HG03159 (cell line): ENCODE data around the gene ARHGAP28.

ENCODE experiments used
- ATAC-seq: cut with Tn5 transposase; IDR thresholded peaks from one replicate; pipeline ENCODE4 v1.9.1; 2021; ENCODE audit warnings: mild to moderate bottlenecking, moderate library complexity; ENCODE audit not compliant: unreplicated experiment

The ARHGAP28 gene

GRCh38 chr18:6866552-6867085 is 137.1 kb downstream of the ARHGAP28 start:
- ATAC-seq, result no peak

DNA sequence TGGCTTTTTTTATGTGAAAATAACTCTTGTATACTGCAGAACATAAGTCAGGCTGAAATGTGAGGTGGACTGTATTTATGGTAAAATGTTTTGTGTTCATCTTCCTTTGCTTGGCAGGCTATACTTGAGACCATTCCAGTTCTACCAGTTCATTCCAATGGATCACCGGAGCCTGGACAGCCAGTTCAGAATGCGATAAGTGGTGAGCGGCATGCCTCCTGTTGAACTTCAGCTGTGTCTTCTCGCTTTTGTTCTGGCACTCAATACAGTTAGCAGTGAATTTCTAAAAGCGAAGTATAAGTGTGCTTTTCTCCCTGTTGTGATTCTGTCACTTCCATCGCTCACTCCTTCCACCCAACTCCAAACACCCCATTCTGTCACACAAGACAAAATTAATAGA is 138.5 kb downstream of the ARHGAP28 start:
- ATAC-seq, result no peak

- ATAC-seq, result no peak
Observed at GRCh38 chr18:6871566-6871965, 142.1 kb downstream of the ARHGAP28 start.

DNA sequence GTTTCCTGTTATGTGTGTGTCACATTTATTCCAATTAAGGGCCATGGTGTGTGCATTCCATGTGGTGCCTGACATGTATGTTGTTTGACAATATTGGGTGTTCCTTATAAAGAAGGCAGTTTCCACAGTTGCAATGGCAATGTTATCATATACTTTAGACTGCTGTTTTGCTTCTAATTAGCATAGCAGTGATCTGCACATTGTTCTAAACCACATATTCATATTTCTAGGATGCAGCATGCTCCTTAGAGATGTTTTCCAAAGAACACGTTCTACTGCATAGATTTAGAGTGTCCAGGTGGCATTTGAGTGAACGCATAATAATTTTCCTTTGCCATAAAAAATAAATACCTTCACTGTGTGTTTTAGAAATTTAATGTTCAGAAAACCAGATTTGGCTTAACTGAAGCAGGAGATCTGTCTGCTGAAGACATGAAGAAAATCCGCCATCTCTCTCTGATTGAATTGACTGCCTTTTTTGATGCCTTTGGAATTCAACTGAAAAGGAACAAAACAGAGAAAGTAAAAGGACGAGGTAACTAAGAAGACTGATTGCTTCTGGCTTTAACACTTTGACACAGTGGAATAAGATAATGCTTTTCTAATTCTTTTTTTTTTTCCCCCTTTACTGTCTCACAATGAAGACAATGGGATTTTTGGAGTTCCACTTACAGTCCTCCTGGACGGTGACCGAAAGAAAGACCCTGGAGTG is 143.7 kb downstream of the ARHGAP28 start:
- ATAC-seq, result no peak

DNA sequence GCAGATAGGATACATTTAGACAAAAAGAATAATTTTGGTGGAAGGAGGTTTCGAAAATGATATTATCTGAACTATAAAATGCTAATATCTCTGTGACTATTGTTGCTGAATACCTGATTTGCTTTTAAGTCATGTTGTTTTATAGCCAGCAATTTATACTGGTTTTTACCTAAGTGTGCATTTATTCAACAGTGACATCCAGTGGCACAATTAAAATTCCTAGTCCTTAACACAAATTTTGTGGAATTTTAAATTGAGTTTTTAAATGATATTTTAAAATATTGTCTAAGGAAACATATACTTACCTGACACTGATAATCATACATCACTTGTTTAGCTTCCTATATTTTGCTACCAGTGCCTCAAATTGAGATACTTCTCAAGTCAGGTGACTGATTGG is 144.8 kb downstream of the ARHGAP28 start:
- ATAC-seq, result no peak

- ATAC-seq, result no peak
Observed at GRCh38 chr18:6875749-6876148, 146.2 kb downstream of the ARHGAP28 start.

DNA sequence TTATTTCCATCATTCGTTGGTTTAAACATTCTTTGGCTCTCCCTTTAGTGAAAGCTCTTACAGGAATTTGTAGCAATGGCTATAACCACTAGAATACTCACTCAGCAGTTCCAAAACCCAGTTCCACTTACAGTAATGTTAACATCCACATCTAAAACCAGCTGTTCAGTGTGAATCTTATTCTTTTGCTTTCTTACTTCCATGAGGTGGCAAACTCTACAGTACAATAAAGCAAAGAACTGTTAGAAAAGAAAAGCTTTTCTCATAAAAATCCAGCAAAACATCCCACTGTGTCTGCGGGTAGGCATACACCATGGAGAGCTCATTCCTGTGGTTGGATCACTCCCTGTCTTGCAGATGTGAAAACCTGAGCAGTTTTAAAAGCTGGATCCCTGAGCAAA is 147.1 kb downstream of the ARHGAP28 start:
- no peak for ATAC-seq

- ATAC-seq, result no peak
Observed at GRCh38 chr18:6877288-6877687, 147.8 kb downstream of the ARHGAP28 start.

GRCh38 chr18:6878556-6879297 is 149.2 kb downstream of the ARHGAP28 start:
- no peak for ATAC-seq

DNA sequence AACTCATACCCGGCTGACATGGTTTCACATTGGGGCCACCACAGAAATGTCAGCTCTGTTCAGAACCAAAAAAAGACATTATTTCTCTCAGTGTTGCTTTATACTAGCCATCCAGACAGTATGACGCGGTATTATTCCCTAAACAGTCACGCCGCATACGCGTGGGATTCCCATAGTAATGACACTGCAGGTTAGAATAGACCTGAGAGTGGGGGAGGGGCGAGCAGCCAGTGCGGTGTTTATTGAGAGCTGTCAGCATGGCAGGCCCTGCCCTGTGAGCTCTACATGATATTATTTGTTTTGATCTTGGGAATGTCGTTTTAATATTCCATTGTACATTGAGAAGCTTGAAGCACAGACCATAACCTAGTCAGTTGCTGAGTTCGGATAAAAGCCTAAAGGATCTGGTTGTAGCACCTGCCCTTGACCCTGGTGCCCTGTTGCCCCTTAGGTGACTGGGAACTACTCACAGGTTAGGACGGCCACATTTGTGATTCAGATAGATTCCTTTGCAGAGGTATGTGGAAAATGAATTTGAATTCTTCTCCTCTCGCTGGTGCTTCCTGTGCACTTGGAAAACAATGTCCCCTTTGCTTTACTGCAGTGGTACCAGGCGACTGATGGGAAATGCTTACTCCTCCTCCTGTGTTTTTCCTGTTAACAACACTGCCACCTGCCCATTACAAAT is 150.1 kb downstream of the ARHGAP28 start:
- ATAC-seq, result no peak

- ATAC-seq, result no peak
Observed at GRCh38 chr18:6881034-6881820, 151.7 kb downstream of the ARHGAP28 start.

- ATAC-seq, result no peak
Observed at GRCh38 chr18:6882401-6882800, 152.9 kb downstream of the ARHGAP28 start.

DNA sequence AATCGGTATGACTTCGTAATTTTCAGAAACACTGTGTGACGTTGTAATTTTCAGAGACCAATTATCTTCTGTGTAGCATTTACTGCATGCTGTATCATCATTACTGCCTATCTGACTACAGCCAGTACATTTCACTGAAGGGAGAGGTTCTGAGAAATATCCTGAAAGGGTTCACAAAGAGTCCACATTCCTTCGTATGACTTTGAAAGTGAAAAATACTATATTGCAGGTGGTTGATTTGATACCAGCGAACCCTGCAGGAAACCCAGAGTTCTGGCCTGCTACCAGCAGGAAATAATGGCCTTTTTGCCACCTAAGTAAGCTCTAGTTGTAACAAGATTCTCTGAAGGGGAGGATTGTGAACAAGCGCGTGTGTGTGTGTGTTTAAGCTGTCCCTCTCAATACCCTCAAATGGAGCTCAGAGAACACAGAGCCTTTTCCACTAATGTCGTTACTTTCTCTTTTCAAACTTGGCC is 155.5 kb downstream of the ARHGAP28 start:
- ATAC-seq, result no peak

GRCh38 chr18:6885992-6886796 is 156.7 kb downstream of the ARHGAP28 start:
- ATAC-seq, result no peak

- no peak for ATAC-seq
Observed at GRCh38 chr18:6886797-6887330, 157.3 kb downstream of the ARHGAP28 start.

DNA sequence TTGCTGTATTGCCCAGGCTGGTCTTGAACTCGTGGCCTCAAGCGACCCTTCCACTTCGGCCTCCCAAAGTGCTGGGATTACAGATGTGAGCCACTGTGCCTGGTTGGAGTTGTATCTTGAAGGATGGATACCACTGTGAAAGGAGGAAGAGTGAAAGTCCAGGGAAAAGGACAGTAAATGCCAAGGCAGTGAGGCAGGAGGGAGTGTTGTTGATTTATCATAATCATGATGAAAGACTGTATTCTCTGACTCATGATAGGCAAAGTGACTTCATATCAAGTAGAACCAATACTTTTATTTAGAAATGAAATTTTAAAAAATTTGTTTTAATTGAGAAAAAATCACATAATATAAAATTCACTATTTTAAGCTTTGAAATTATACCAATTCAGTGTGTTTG is 162.3 kb downstream of the ARHGAP28 start:
- no peak for ATAC-seq

DNA sequence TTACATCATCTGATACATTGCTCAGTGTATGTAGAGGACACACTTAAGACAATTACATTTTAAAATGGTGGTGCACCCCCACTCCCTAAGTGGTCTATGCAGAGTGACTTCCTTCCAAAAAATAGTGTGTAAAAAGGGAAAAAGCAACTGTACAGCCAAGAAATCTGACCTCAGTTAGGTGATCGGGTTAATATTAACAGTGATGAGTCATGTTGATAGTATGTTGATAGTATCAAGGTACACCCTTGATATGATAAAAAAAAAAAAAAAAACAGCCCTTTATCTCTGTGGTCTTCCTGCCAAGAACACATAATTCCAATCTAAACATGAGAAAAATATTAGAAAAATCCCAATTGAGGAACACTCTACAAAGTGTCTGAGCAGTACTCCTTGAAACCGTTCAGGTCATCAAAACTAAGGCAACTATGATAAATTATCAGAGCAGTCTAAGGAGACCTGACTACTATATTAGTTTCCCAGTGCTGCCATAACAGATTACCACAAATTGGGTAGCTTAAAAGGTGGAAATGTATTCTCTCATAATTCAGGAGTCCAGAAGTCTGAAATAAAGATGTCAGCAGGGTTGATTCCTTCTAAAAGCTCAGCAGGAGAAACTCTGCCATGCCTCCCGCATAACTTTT is 171.9 kb downstream of the ARHGAP28 start:
- ATAC-seq, result no peak

DNA sequence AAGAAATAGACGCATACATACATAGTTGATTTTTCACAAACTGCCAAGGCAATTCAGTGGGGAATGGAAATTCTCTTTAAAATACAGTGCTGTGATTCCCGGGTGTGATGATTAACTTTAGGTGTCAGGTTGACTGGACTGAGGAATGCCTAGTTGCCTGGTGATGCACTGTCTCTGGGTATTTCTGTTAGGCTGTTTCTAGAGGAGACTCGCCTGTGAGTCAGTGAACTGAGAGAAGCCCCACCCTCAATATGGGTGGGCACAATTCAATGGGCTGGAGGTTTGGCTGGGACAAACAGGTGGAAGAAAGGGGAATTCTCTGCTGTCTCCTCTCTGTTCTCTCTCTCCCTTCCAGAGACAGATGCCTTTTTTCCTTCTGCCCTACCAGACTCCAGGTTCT is 187.6 kb downstream of the ARHGAP28 start:
- no peak for ATAC-seq
